Measurements from ENCODE around the gene DYRK4. TPM values are rescaled to one million over a fixed set of nuclear protein-coding genes. Genes with fewer than 3 reads are reported as not detected.

DYRK4 gene, protein sequence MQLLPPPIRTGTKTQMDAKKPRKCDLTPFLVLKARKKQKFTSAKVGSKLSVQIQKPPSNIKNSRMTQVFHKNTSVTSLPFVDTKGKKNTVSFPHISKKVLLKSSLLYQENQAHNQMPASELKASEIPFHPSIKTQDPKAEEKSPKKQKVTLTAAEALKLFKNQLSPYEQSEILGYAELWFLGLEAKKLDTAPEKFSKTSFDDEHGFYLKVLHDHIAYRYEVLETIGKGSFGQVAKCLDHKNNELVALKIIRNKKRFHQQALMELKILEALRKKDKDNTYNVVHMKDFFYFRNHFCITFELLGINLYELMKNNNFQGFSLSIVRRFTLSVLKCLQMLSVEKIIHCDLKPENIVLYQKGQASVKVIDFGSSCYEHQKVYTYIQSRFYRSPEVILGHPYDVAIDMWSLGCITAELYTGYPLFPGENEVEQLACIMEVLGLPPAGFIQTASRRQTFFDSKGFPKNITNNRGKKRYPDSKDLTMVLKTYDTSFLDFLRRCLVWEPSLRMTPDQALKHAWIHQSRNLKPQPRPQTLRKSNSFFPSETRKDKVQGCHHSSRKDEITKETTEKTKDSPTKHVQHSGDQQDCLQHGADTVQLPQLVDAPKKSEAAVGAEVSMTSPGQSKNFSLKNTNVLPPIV
- 58.2 and 58.3 TPM in 2 replicates for total RNA-seq

DNA sequence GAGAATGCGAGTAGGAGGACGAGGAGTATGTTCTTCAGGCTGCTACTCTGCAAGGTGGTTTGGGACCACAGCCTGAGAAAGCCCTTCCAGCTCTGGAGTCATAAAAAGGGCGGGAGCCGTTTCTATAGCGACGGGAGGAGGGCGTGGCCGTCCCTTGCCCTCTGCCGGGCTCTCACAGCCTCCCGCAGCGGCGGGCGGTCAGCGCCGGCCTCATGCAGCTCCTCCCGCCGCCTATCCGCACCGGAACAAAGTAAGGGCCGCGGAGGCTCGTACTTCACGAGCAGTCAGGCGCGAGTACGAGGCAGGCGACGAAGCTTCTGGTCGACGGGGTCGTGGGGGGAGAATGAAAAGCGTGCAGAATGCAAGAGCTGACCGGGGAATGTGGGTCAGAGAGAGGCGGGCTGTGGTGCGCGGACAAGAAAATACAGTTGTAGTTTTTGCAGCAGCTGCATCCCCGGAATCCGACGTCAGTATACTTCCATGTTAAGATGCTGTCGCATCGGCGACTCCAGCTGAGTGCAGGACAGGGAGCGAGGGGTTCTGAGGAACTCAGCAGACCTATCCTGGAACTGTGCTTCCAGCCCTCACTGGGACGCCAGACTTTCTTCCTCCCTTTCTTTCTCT is at the start of gene DYRK4:
Gene DYRK4 (plus strand): TSS at position 175 of the 624 bp plus-strand sequence. CDS start 38 bp downstream, at position 213.

GRCh38 chr12:4538207-4539160 is 23.5 kb upstream of the DYRK4 start, which contains the start of gene RAD51AP1:
RAD51AP1 (plus strand) TSS chr12:4538890; CDS start chr12:4538940, 50 bp downstream.

DNA sequence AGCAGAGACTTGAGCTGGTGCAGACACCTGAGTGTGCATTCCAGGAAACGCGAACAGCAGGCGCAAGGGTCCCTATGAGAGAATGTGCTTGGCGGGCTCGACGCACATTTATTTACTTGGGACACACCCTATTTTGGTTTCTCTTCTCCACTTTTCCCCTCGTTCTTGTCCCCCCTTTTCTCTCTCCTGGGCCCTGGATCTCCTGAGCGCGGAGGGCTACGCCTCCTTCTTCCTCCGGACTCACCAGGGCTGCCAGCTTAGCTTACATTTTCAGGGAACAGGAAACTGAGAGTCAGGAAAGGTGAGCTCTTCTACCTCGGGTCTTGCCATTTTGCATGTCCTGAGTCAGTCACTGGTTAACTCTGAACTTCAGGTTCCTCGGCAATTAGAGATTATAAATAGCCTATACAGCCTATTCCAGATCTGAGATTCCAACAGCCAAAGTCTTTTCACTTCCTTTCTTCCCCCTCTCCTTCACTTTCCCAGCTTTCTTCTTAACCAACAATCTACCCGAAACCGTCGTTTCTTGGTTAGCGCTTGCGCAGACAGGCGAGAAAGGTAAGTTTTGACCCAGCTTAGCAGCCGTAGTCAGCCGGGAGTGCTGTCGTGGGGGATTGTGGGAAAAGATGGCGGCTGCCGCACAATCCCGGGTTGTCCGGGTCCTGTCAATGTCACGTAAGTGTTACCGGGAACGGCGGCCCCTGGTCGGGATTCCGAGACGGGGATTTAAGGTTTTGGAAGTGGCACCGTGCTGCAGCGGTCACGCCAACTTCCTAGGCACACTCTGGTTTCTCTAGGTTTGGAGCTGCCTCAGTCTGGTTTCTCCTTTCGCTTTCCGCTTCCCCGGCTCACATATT is 86.7 kb downstream of the DYRK4 start, which contains the start of the genes AKAP3 and NDUFA9:
Gene AKAP3 (minus strand): TSS at position 551 of the 857 bp plus-strand sequence. CDS start 10,855 bp downstream, outside the sequence.
Gene NDUFA9 (plus strand): TSS at position 614 of the 857 bp plus-strand sequence. CDS start 13 bp downstream, at position 627.

Other genes starting within 250 kb of the DYRK4 start
- 19.0 and 20.6 TPM in 2 replicates for gene TIGAR, start 241.0 kb upstream of the DYRK4 start, total RNA-seq
- not detected in 2 replicates for gene FGF23, start 182.5 kb upstream of the DYRK4 start, total RNA-seq
- gene FGF6, start 116.4 kb upstream of the DYRK4 start, total RNA-seq, result not detected in 2 replicates
- 12.7 and 15.1 TPM in 2 replicates for gene RAD51AP1, start 23.3 kb upstream of the DYRK4 start, total RNA-seq
- 0.18 TPM in 1 of 2 replicates, not detected in the other for gene AKAP3, start 86.8 kb downstream of the DYRK4 start, total RNA-seq
- gene NDUFA9, start 86.9 kb downstream of the DYRK4 start, total RNA-seq, result 65.7 and 89.1 TPM in 2 replicates
- not detected in 2 replicates for gene GALNT8, start 158.2 kb downstream of the DYRK4 start, total RNA-seq